Measurements from ENCODE around the gene TAB3. TPM values are rescaled to one million over a fixed set of nuclear protein-coding genes. Genes with fewer than 3 reads are reported as not detected.

TAB3 gene
- total RNA-seq, 1 donor from 2014 or later, result 20.0 TPM

DNA sequence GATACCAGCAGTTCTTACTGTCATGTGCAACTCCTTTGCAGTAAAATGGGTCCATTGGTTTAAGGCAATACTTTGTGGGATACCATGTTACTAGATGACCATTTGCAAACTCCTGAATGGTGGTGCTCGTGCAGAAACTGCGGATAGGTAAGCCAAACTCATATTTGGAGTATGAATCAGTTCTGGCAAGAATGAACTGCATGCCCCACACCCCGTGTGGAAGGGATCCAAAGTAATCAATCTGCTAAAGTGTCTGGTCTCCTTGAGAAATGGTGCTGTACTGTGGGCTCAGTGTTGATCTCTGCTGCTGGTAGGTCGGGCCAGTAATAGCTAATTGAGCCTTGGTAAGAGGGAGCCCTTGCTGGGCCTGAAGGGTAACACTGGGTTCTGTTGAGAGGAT lies 4.2 kb upstream of the TAB3 start:
- no peak overlapping the region for H3K4me3 Mint-ChIP-seq
- Histone ChIP-seq H3K9me3 (ENCODE audit: low read depth) (no peaks in the 10 kb centered on the region), H3F3A (ENCODE audit: low read depth) (no peaks in the 10 kb centered on the region), H3K79me2 (ENCODE audit: low read depth) (peaks cover 3% of the 10 kb centered on the region), H3K4me2 (no peak overlapping the region), H4K20me1 (ENCODE audit: low read depth) (no peaks in the 10 kb centered on the region), H3K27me3 (no peaks in the 10 kb centered on the region), H2AFZ (replicated peaks) (no peak overlapping the region), H3K27ac (no peak overlapping the region), H3K9ac (no peak overlapping the region), H3K4me1 (no peaks in the 10 kb centered on the region), H3K36me3 (no peaks in the 10 kb centered on the region), H3K4me3 (no peak overlapping the region)
- H3K36me3 Mint-ChIP-seq, result no peaks in the 10 kb centered on the region
- H3K27ac Mint-ChIP-seq, result no peak overlapping the region
- H3K27me3 Mint-ChIP-seq (ENCODE audit: insufficient read depth, low read depth), result peaks cover 4% of the 10 kb centered on the region
- H3K9me3 Mint-ChIP-seq, result no peaks in the 10 kb centered on the region
- no peak for TF ChIP-seq EZH2 (IDR thresholded peaks at IDR 0.05)
- TF ChIP-seq EZH2phosphoT487 (IDR thresholded peaks at IDR 0.05), result no peak
- TF ChIP-seq, protein P1, sequence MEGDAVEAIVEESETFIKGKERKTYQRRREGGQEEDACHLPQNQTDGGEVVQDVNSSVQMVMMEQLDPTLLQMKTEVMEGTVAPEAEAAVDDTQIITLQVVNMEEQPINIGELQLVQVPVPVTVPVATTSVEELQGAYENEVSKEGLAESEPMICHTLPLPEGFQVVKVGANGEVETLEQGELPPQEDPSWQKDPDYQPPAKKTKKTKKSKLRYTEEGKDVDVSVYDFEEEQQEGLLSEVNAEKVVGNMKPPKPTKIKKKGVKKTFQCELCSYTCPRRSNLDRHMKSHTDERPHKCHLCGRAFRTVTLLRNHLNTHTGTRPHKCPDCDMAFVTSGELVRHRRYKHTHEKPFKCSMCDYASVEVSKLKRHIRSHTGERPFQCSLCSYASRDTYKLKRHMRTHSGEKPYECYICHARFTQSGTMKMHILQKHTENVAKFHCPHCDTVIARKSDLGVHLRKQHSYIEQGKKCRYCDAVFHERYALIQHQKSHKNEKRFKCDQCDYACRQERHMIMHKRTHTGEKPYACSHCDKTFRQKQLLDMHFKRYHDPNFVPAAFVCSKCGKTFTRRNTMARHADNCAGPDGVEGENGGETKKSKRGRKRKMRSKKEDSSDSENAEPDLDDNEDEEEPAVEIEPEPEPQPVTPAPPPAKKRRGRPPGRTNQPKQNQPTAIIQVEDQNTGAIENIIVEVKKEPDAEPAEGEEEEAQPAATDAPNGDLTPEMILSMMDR (IDR thresholded peaks at IDR 0.05), result no peak
- no peak for DNase-seq (ENCODE audit: low spot score)
- peaks cover 6% of the 10 kb centered on the region for H3K4me1 Mint-ChIP-seq

DNA sequence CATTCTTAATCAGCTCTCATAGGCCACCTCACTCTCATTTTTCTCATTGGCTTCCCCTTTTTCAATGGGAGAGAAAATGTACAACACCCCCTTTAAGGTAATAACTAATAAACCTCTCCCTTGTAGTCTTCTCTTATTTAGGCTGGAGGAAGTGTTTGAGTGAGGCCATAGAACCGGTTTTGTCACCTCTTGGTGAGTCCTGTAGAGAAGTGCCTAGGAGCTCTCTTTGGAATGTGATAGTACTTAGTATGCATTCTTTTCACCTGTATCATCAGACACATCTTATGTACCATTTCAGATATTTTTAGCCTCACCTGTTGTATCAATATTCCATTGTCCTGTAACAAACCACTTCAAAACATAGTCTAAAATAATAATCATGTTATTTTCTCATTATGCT lies 3.5 kb upstream of the TAB3 start:
- no peak overlapping the region for H3K4me3 ChIP-seq
- Mint-ChIP-seq H3K4me3 (no peak overlapping the region), H3K27me3 (ENCODE audit: insufficient read depth, low read depth) (peaks cover 4% of the 10 kb centered on the region), H3K4me1 (peaks cover 11% of the 10 kb centered on the region), H3K9me3 (no peaks in the 10 kb centered on the region), H3K27ac (no peak overlapping the region), H3K36me3 (no peaks in the 10 kb centered on the region)
- no peaks in the 10 kb centered on the region for H3F3A ChIP-seq (ENCODE audit: low read depth)
- no peak overlapping the region for H3K4me2 ChIP-seq
- H3K79me2 ChIP-seq (ENCODE audit: low read depth), result peaks cover 9% of the 10 kb centered on the region
- no peaks in the 10 kb centered on the region for H3K36me3 ChIP-seq
- no peak overlapping the region for H2AFZ ChIP-seq (replicated peaks)
- no peaks in the 10 kb centered on the region for H3K9me3 ChIP-seq (ENCODE audit: low read depth)
- no peaks in the 10 kb centered on the region for H4K20me1 ChIP-seq (ENCODE audit: low read depth)
- H3K27ac ChIP-seq, result no peak overlapping the region
- no peak overlapping the region for H3K9ac ChIP-seq
- DNase-seq (ENCODE audit: low spot score), result no peak
- H3K27me3 ChIP-seq, result no peaks in the 10 kb centered on the region
- H3K4me1 ChIP-seq, result no peaks in the 10 kb centered on the region
- TF ChIP-seq, protein P1 (IDR thresholded peaks at IDR 0.05), result no peak
- TF ChIP-seq EZH2phosphoT487 (IDR thresholded peaks at IDR 0.05), result no peak
- TF ChIP-seq EZH2 (IDR thresholded peaks at IDR 0.05), result no peak

DNA sequence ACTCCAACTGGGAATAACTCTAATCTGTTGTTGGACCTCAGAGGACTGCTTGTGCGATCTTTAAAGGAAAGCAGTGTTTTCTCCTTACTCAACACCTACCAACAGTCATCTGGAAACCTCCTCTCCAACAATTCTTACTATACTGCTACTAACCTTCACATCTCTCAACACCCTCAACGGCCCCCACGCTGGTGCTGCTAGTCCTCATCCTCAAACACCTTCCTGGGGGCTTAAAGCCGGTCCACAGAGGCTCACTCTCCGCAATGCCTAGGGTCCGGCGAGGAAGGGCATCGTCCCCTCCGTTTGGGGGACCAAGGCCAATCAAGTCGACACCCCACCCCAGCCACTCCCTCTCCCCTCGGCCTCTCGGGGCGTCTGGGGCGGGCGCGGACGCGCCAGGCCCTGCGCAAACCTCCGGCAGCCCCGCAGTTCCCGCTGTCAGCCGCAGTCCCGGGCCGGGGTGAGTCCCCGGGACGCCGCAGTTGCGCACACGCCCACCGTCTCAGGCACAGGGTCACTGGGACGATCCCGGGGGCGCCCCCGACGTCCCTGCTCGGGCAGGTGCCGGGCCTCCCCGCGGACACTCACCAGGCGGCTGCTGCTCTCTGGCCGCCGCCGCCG lies 418 bp downstream of the TAB3 start:
- Mint-ChIP-seq H3K36me3 (no peaks in the 10 kb centered on the region), H3K4me3 (peak overlapping the region; percentile 91), H3K27ac (no peak overlapping the region), H3K9me3 (no peaks in the 10 kb centered on the region), H3K4me1 (peaks cover 11% of the 10 kb centered on the region), H3K27me3 (ENCODE audit: insufficient read depth, low read depth) (peaks cover 4% of the 10 kb centered on the region)
- H3F3A ChIP-seq (ENCODE audit: low read depth), result no peaks in the 10 kb centered on the region
- no peaks in the 10 kb centered on the region for H4K20me1 ChIP-seq (ENCODE audit: low read depth)
- H3K9ac ChIP-seq, result peak overlapping the region; percentile 81
- H3K36me3 ChIP-seq, result no peaks in the 10 kb centered on the region
- H3K4me1 ChIP-seq, result no peaks in the 10 kb centered on the region
- H3K27ac ChIP-seq, result peak overlapping the region; percentile 95
- H3K4me2 ChIP-seq, result peak overlapping the region; percentile 78
- H3K4me3 ChIP-seq, result peak overlapping the region; percentile 77
- H3K27me3 ChIP-seq, result no peaks in the 10 kb centered on the region
- DNase-seq (ENCODE audit: low spot score), result no peak
- peaks cover 32% of the 10 kb centered on the region for H3K79me2 ChIP-seq (ENCODE audit: low read depth)
- H3K9me3 ChIP-seq (ENCODE audit: low read depth), result no peaks in the 10 kb centered on the region
- TF ChIP-seq EZH2phosphoT487 (IDR thresholded peaks at IDR 0.05), result no peak
- no peak for TF ChIP-seq EZH2 (IDR thresholded peaks at IDR 0.05)
- TF ChIP-seq, protein P1 (IDR thresholded peaks at IDR 0.05), result no peak
- peak overlapping the region; percentile 63 for H2AFZ ChIP-seq (replicated peaks)
